ENCODE measurements around the gene CDKL1. TPM values are rescaled to one million over a fixed set of nuclear protein-coding genes. Genes with fewer than 3 reads are reported as not detected.

CDKL1 gene
- total RNA-seq, 4 donors from 2014 or later, result 15.3 to 36.8 (median 28.2) TPM

DNA sequence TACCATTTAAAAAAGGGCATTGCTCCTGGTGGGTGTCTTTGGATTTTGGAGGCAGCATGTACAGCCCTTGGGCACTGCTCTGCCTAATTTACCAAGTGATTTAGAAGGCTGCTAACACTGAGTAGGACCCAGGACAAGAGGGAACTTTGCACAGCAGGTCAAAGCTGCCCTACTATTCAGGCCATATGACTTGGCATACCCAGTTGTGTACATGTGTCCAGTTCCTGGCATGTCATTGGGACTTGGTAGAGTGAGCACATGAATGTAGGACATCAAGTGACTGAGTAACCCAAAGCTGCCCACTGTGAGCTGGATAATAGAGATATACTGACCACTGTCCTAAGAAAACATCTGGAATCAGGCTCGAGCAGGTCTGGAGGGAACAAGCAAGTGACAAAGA lies 15.7 kb downstream of the CDKL1 start:
- in situ Hi-C loops (cut with MboI; ENCODE audit: low pct_ligation_motif_present in 1 of 4, low pct_unique_long_range_greater_than_20kb in 1 of 4, low sequenced_read_pairs in 3 of 4), result no loop called here
- intact Hi-C loops (cut with DNase I; ENCODE audit: low total_unique reads), result no loop called here
- 100% methylated on average over 1 of the region's 1 CpG; no CpG with 5 or more reads in 1 of the 2 donors for WGBS, 2 donors (ENCODE audit: low coverage in 1 of 2)
- Histone ChIP-seq H3K4me3 (no peak overlapping the region), H3K27ac (no peak overlapping the region), H3K27me3 (no peaks in the 10 kb centered on the region), H3K4me1 (peaks cover 0 to 12% (median 4%) of the 10 kb centered on the region in 4 donors), H3K9me3 (no peaks in the 10 kb centered on the region), H3K36me3 (no peaks in the 10 kb centered on the region)
- DNase-seq, result no peak
- TF ChIP-seq EP300 (IDR thresholded peaks at IDR 0.05; ENCODE audit: low read depth), result no peak
- no peak for TF ChIP-seq POLR2AphosphoS5 (IDR thresholded peaks at IDR 0.05)
- no peak for TF ChIP-seq POLR2A (IDR thresholded peaks at IDR 0.05)
- no peak for TF ChIP-seq CTCF (IDR thresholded peaks at IDR 0.05)

GRCh38 chr14:50380455-50380854 lies 16.2 kb downstream of the CDKL1 start:
- Histone ChIP-seq H3K36me3 (no peaks in the 10 kb centered on the region), H3K4me1 (peaks cover 0 to 12% (median 4%) of the 10 kb centered on the region in 4 donors), H3K27ac (no peak overlapping the region), H3K9me3 (no peaks in the 10 kb centered on the region), H3K4me3 (no peak overlapping the region), H3K27me3 (no peaks in the 10 kb centered on the region)
- intact Hi-C loops (cut with DNase I; ENCODE audit: low total_unique reads), result no loop called here
- TF ChIP-seq EP300 (IDR thresholded peaks at IDR 0.05; ENCODE audit: low read depth) (no peak), CTCF (IDR thresholded peaks at IDR 0.05) (no peak), POLR2AphosphoS5 (IDR thresholded peaks at IDR 0.05) (no peak), POLR2A (IDR thresholded peaks at IDR 0.05) (no peak)
- 100% methylated on average over 1 of the region's 1 CpG; no CpG with 5 or more reads in 1 of the 2 donors for WGBS, 2 donors (ENCODE audit: low coverage in 1 of 2)
- in situ Hi-C loops (cut with MboI; ENCODE audit: low pct_ligation_motif_present in 1 of 4, low pct_unique_long_range_greater_than_20kb in 1 of 4, low sequenced_read_pairs in 3 of 4), result no loop called here
- no peak for DNase-seq

GRCh38 chr14:50379563-50379962 lies 17.1 kb downstream of the CDKL1 start:
- Histone ChIP-seq H3K4me3 (no peak overlapping the region), H3K27me3 (no peaks in the 10 kb centered on the region), H3K4me1 (peaks cover 0 to 12% (median 4%) of the 10 kb centered on the region in 4 donors), H3K9me3 (no peaks in the 10 kb centered on the region), H3K36me3 (no peaks in the 10 kb centered on the region), H3K27ac (no peak overlapping the region)
- WGBS, 2 donors (ENCODE audit: low coverage in 1 of 2), result 90 to 93% methylated on average over 2 of the region's 2 CpGs
- TF ChIP-seq POLR2AphosphoS5 (IDR thresholded peaks at IDR 0.05) (no peak), POLR2A (IDR thresholded peaks at IDR 0.05) (no peak), CTCF (IDR thresholded peaks at IDR 0.05) (no peak), EP300 (IDR thresholded peaks at IDR 0.05; ENCODE audit: low read depth) (no peak)
- intact Hi-C loops (cut with DNase I; ENCODE audit: low total_unique reads) (no loop called here), in situ Hi-C loops (cut with MboI; ENCODE audit: low pct_ligation_motif_present in 1 of 4, low pct_unique_long_range_greater_than_20kb in 1 of 4, low sequenced_read_pairs in 3 of 4) (no loop called here)
- DNase-seq, result no peak

DNA sequence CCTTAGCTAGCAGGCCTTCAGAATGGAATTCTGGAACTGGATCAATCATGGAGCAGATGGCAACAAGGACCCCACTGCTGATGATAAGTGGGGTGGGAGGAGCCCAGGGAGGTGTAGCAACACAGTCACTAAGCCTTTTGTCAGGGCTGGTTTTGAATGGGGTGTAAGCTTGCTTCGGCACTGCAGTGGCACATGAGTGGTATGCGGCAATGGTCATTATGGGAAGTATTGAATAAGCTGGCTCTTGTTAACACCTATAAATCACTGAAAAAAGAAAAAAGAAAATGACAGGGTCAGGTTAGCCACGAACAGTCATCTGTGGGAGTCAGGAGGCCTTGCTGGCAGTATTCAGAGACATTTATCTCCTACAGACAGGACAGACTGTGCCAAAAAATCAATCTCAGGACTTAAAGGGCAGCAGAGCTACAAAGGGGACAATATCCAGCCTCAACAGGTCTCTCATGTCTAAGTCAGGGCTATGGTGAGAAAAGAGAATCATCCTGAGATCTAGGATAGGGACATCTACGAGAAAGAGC lies 19.1 kb downstream of the CDKL1 start:
- intact Hi-C loops (cut with DNase I; ENCODE audit: low total_unique reads), result no loop called here
- no peaks in the 10 kb centered on the region for H3K9me3 ChIP-seq
- peaks cover 0 to 20% (median 5%) of the 10 kb centered on the region in 4 donors for H3K4me1 ChIP-seq
- H3K36me3 ChIP-seq, result no peaks in the 10 kb centered on the region
- no peaks in the 10 kb centered on the region for H3K27me3 ChIP-seq
- in situ Hi-C loops (cut with MboI; ENCODE audit: low pct_ligation_motif_present in 1 of 4, low pct_unique_long_range_greater_than_20kb in 1 of 4, low sequenced_read_pairs in 3 of 4), result no loop called here
- no peak overlapping the region for H3K4me3 ChIP-seq
- no peak overlapping the region for H3K27ac ChIP-seq
- 84 to 87% methylated on average over 4 of the region's 4 CpGs for WGBS, 2 donors (ENCODE audit: low coverage in 1 of 2)
- TF ChIP-seq CTCF (IDR thresholded peaks at IDR 0.05) (no peak), POLR2A (IDR thresholded peaks at IDR 0.05) (no peak), POLR2AphosphoS5 (IDR thresholded peaks at IDR 0.05) (no peak), EP300 (IDR thresholded peaks at IDR 0.05; ENCODE audit: low read depth) (no peak)
- DNase-seq, result no peak
